HG03469 (cell line): ENCODE measurements around the gene MOB2.
"Not testable (repeated sequence)": the region's sequence is repeated elsewhere in the genome, so short reads cannot be mapped to it uniquely, and the experiment has no call there.

Experiments
- ATAC-seq: cut with Tn5 transposase; IDR thresholded peaks from one replicate; pipeline ENCODE4 v1.9.1; 2021; ENCODE audit warnings: mild to moderate bottlenecking, moderate library complexity, moderate number of reproducible peaks; ENCODE audit not compliant: unreplicated experiment

MOB2 gene

DNA sequence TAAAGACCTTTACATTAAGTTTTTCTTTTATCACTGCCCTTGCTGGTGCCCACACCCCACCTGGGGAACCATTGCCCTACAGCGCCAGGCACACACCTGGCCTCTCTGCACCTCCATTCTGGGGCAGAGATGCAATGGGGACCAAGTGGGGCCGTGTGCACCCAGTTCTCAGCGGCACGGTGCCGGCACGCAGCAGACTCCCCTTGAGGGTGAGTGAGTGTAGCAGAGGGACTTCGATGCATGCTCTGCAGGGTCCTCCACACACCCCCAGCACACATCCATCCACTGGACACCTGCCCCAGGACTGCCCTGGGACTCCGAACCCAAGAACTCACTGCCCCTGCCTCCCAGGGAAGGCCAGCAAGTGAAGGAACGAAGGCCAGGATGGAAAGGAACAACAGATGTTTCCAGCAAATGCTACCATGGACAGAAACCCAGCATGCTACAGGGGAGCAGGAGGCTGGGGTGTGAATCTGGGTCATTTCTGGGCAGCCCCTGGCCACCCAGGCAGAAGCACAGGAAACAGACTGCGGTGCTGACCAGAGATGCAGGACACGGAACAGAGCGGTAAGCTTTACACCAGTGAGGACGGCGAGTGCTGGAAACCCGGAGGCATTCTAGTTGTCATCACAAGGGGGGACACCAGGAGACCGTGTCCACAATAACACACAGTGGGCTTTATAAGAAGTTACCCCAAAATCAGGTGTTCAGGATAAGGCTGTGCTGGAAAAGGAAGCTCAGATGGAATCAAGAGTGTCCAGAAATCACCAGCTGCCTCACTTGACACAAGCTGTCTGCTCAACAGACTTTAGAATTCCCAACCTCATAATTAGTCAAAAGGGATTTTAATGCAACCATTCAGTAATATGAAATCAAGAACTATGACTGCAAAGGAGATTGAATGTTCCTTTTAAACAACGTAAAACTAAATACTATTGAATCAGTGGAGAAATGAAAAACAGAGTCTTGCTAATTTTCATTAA is 32.7 kb upstream of the MOB2 start:
- ATAC-seq, result no peak

- ATAC-seq, result no peak
Measured at GRCh38 chr11:1518301-1518700, 31.7 kb upstream of the MOB2 start.

DNA sequence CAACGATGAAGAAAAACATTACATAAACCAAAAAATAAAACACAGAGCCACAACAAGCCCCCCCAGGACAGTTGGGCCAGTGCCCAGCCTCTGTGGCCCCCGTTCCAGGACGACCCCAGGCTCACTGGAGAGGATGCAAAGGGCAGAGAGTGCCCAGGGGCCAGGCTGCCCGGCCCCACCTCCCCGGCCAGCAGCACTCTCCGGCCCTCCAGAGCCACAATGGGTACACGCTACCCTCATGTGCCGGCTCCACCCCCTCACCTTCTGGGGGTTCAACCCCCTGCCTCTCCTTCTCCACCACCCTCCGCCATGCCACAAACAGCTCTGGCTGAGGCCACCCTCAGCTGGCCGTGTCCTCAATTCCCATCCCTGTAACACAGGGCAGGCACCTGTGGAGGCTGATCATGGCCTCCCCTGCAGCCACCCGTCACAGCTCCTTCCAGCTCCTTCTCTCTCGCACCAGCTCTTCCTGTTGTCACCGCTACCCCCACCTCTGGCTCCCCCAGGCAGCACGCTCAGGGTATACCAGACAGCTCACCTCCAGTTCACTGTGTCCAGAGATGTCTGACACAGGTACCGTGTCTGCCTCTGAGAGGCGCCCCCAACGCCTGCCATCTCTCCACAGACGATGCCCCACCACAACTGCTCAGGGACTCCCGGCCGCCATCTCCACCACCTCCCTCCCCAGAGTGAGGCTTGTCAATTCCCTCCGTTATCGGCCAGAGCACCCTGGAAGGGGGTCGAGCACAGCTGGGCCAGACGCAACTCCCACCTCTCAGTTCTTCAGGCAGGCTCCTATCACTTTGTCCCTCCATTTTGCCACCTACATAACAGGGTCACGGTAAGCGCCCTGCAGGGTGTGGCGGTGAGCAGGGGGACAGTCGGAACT is 30.8 kb upstream of the MOB2 start:
- no peak for ATAC-seq

- no peak for ATAC-seq
Measured at GRCh38 chr11:1516273-1517067, 29.9 kb upstream of the MOB2 start.

DNA sequence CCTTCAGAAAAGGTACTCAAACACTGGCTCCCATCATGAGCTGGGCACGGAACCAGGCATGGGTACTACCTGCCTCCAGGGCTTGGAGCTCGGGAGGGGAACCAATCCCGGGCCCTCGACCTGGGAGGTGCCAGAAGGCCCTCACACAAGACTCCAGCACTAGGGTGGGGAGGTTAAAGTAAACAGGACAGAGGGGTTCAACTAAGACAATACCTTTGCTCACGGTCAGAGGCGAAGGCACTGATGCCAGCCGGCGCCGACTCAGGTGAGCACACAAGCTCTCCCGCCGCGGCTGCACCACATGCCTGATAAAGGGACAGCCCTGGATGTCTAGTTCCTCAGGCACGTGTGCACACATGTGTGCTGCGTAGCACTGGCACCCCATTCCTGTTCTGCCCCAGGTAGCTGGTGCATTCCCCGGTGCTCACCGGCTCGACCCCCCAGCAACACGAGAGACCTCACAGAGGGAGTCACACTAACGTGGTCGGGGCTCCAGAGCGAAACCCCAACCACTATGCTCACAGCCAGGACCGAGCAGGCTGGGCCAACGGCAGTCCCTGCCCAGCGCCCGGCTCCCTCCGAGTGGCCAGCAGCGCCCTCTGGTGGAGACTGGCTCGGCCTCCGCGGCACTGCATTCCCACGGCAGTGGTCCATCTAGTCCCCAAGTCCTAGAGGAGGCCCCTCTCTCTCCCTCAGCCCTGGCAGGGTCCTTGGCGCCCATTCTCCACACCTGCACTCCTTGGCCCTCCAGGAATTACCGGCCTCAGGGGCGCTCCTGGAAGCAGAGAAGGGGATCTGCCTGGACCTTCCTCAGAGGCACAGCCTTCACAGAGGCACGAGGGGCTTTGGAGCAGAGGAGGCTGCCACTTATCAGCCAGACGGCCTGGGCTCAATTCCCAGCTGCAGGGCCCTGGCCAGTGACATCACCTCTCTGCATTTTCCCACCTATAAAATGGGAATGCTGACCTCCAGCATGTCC is 28.8 kb upstream of the MOB2 start:
- no peak for ATAC-seq

GRCh38 chr11:1514336-1515061 is 27.9 kb upstream of the MOB2 start:
- no peak for ATAC-seq

- ATAC-seq, result no peak
Measured at GRCh38 chr11:1513326-1514296, 27.0 kb upstream of the MOB2 start.

GRCh38 chr11:1512531-1513258 is 26.1 kb upstream of the MOB2 start:
- ATAC-seq, result not testable (repeated sequence)

- ATAC-seq, result no peak
Measured at GRCh38 chr11:1511937-1512496, 25.4 kb upstream of the MOB2 start.

DNA sequence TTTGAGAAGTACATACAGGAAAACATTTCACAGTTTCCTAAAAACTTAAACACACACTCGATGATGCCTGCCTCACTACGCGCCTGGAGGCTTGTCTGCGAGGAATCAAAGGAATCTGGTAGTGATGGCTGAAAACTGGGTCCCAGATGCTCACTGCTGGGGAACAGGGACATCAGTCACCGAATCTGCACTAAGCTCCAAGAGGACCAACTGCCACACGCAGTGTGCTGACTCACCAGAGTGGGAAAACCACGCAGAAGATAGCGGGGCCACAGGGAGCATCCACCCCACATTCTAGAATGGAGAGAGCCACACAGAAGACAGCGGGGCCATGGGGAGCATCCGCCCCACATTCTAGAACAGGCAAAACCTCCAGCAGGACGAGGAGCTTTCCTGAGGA is 24.3 kb upstream of the MOB2 start:
- ATAC-seq, result no peak

- ATAC-seq, result not testable (repeated sequence)
Measured at GRCh38 chr11:1510351-1510750, 23.8 kb upstream of the MOB2 start.

- ATAC-seq, result no peak
Measured at GRCh38 chr11:1509626-1510255, 23.2 kb upstream of the MOB2 start.

DNA sequence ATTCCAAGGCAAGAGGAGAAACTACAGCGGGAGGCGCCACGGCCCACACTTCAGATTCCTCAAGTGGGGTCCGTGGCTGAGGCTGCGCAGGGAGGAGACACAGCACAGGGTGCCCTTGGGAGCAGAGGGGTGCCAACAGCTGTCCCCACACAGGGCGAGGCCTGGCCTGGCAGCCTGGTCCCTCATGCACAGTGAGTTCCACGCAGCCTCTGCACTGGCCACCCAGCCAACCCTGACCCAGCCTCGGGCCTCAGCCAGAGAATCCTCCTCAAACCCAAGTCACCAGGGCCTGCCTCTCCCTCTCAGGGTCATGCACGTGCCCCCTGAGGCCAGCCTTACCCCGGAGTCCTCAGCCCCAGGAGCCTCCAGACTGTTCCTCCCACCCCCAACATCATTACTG is 22.4 kb upstream of the MOB2 start:
- no peak for ATAC-seq

GRCh38 chr11:1508491-1508891 is 21.9 kb upstream of the MOB2 start:
- no peak for ATAC-seq

DNA sequence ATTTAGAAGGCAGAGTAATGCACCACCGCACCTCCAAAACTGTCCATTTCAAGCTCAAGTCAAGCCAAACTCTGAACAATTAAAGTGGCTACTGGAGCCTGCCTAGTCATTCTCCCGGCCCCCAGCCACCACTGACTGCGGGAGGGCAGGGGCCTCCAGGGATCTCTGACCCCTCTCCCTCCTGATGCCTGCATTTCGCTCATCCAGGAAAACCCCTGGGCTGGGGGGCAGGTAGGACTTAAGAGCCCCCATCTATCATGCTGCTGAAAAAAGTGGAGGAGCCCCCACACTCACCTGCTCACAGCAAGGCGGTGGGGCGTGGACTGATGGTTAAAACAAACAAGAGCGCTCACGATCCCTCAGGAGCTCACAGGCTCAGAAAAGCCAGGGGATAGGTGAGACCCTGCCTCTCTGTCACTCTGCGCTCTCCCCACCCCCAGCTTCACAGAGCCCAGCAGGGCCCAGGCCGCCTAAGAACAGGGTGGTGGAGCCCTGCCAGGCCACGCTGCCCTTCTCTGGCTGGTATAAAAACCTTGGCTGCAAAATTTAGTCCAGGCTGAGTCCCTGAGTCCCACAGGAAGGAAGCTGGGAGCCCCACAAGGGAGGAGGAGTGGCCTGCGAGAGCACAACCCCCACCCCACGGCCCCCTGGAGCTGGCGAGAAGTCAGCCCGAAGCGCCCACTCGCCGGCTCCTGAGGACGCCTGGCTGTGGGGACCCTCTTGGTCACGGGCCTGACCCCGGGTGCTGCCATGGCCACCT is 21.0 kb upstream of the MOB2 start:
- ATAC-seq, result no peak

- no peak for ATAC-seq
Measured at GRCh38 chr11:1506981-1507380, 20.4 kb upstream of the MOB2 start.
